HL-60 (cell line): ENCODE measurements around the gene IL4R.
"Not testable (repeated sequence)": the region's sequence is repeated elsewhere in the genome, so short reads cannot be mapped to it uniquely, and the experiment has no call there.

Experiments
- DNase-seq, 2 experiments: peaks; one replicate each; pipeline ENCODE4 v3.0.0-alpha.2; 2010 to 2020; ENCODE audit warnings: low read depth in 1 of 2, low spot score in 1 of 2
- H3K27ac ChIP-seq: fragments of 250-450 bp; sonication (Bioruptor Pico); replicated peaks from 2 replicates; pipeline ENCODE4 v1.5.1; 2020; ENCODE audit warnings: mild to moderate bottlenecking, moderate library complexity
- H3K27me3 ChIP-seq: fragments of 250-450 bp; sonication (Bioruptor Pico); 2 replicates; pipeline ENCODE4 v1.5.1; 2021; ENCODE audit warnings: mild to moderate bottlenecking, moderate library complexity; ENCODE audit not compliant: insufficient read depth, poor library complexity, severe bottlenecking
- H3K4me3 ChIP-seq: replicated peaks from 2 replicates; pipeline ENCODE4 v1.5.1; 2011; ENCODE audit warnings: mild to moderate bottlenecking, control low read depth, low read length; ENCODE audit not compliant: insufficient read depth
- CTCF ChIP-seq: IDR thresholded peaks from one replicate; pipeline ENCODE4 v1.5.1; 2011; ENCODE audit warnings: low read length, control low read depth, inconsistent platforms; ENCODE audit not compliant: insufficient read depth
- GABPA ChIP-seq: IDR thresholded peaks from 2 replicates; pipeline ENCODE4 v1.6.1; 2012; ENCODE audit warnings: low read depth
- POLR2AphosphoS5 ChIP-seq: IDR thresholded peaks from 2 replicates; pipeline ENCODE4 v1.6.1; 2012; ENCODE audit warnings: low read depth
- REST ChIP-seq: IDR thresholded peaks from 2 replicates; pipeline ENCODE4 v1.6.1; 2012; ENCODE audit warnings: low read depth; ENCODE audit not compliant: insufficient replicate concordance
- SPI1 ChIP-seq: IDR thresholded peaks from 2 replicates; pipeline ENCODE4 v1.6.1; 2012; ENCODE audit warnings: low read depth, mild to moderate bottlenecking, borderline replicate concordance

IL4R gene

GRCh38 chr16:27326738-27327585 lies 13.2 kb downstream of the IL4R start:
- peak overlapping the region; percentile 69 for H3K27ac ChIP-seq
- TF ChIP-seq SPI1 (peak; percentile 5; the same call in 1 of the 2 replicates), POLR2AphosphoS5 (no peak), GABPA (no peak; the same call in 1 of the 2 replicates)
- no peaks in the 10 kb centered on the region for H3K27me3 ChIP-seq
- no peak overlapping the region for H3K4me3 ChIP-seq
- peak; percentile 88 to 93 for DNase-seq

- Histone ChIP-seq H3K4me3 (no peak overlapping the region), H3K27ac (peak overlapping the region; percentile 69), H3K27me3 (no peaks in the 10 kb centered on the region)
- DNase-seq = no peak
- TF ChIP-seq POLR2AphosphoS5 = no peak
- no peak for TF ChIP-seq CTCF
- no peak for TF ChIP-seq REST
- TF ChIP-seq SPI1 = no peak
- no peak for TF ChIP-seq GABPA
Measured at GRCh38 chr16:27327586-27327915, 13.8 kb downstream of the IL4R start.

GRCh38 chr16:27328937-27329336 lies 15.2 kb downstream of the IL4R start:
- no peak for TF ChIP-seq POLR2AphosphoS5
- no peak overlapping the region for H3K27ac ChIP-seq
- DNase-seq = no peak

GRCh38 chr16:27329376-27330079 lies 15.8 kb downstream of the IL4R start:
- not testable (repeated sequence) for H3K4me3 ChIP-seq, H3K27me3 ChIP-seq, H3K27ac ChIP-seq, DNase-seq

More at GRCh38 chr16:27328937-27329336, 15.2 kb downstream of the IL4R start:
- Histone ChIP-seq H3K27me3 (no peaks in the 10 kb centered on the region), H3K4me3 (no peak overlapping the region)

- no peak for DNase-seq
- no peak for TF ChIP-seq POLR2AphosphoS5
- TF ChIP-seq GABPA = no peak
- TF ChIP-seq CTCF = no peak
- no peak for TF ChIP-seq REST
- no peak for TF ChIP-seq SPI1
- Histone ChIP-seq H3K27me3 (no peaks in the 10 kb centered on the region), H3K27ac (no peak overlapping the region), H3K4me3 (no peak overlapping the region)
Measured at GRCh38 chr16:27330542-27330941, 16.8 kb downstream of the IL4R start.
